CD4-positive, alpha-beta T cell (primary cell): Measurements from ENCODE around the gene IGF1R. TPM values are rescaled to one million over a fixed set of nuclear protein-coding genes. Genes with fewer than 3 reads are reported as not detected.

Source experiments
- ATAC-seq: fragments of 200-7000 bp; cut with Tn5 transposase; one replicate; pipeline ENCODE4 v1.10.0; 2022; ENCODE audit warnings: mild to moderate bottlenecking; ENCODE audit not compliant: poor library complexity
- CTCF ChIA-PET: fragments of 350-600 bp; sonication (Branson Sonifier 250); formaldehyde crosslinking; loops from one replicate; lab custom pipeline; 2021; ENCODE audit warnings: antibody characterized with exemption, inconsistent platforms; lab: Charles Lee
- POLR2A ChIA-PET: fragments of 350-600 bp; sonication (Branson Sonifier 250); formaldehyde crosslinking; loops from one replicate; lab custom pipeline; 2021; ENCODE audit warnings: antibody characterized with exemption, inconsistent platforms; lab: Charles Lee
- DNase-seq, 14 experiments: peaks; one replicate each; pipeline ENCODE4 v3.0.0-alpha.2; 2013 to 2020; ENCODE audit warnings: mixed read lengths in 2 of 14
- H3K27ac ChIP-seq, 2 donors: one replicate each; pipeline versions ENCODE4 v1.5.1 to v1.7.0; 2013; ENCODE audit warnings: low read length in 2 of 2, low read depth in 1 of 2, mild to moderate bottlenecking in 1 of 2
- H3K27me3 ChIP-seq, 2 experiments: 1 replicate in 1 of 2; 2 replicates in 1 of 2; pipeline versions ENCODE4 v1.6.1 to v1.7.0; 2013; ENCODE audit warnings: low read length in 2 of 2, control low read depth in 1 of 2, mild to moderate bottlenecking in 1 of 2, moderate library complexity in 1 of 2; ENCODE audit not compliant: insufficient read depth in 2 of 2, control insufficient read depth in 1 of 2
- H3K36me3 ChIP-seq: one replicate; pipeline ENCODE4 v1.6.1; 2013; ENCODE audit warnings: low read length, control low read depth; ENCODE audit not compliant: insufficient read depth
- H3K4me1 ChIP-seq: one replicate; pipeline ENCODE4 v1.6.1; 2013; ENCODE audit warnings: low read length, control low read depth; ENCODE audit not compliant: insufficient read depth
- H3K4me3 ChIP-seq: one replicate; pipeline ENCODE4 v1.5.1; 2013; ENCODE audit warnings: mild to moderate bottlenecking, low read length, moderate library complexity
- H3K9me3 ChIP-seq, 2 experiments: 1 replicate in 1 of 2; 2 replicates in 1 of 2; pipeline versions ENCODE4 v1.6.1 to v1.7.0; 2013; ENCODE audit warnings: low read length in 2 of 2, mild to moderate bottlenecking in 2 of 2, control low read depth in 1 of 2, moderate library complexity in 1 of 2; ENCODE audit not compliant: control insufficient read depth in 1 of 2, insufficient read depth in 1 of 2
- H3K27ac Mint-ChIP-seq: one replicate; pipeline ENCODE4 v1.8.0; 2020; ENCODE audit warnings: mixed read lengths
- H3K27me3 Mint-ChIP-seq: one replicate; pipeline ENCODE4 v1.8.0; 2021; ENCODE audit warnings: mixed read lengths
- H3K36me3 Mint-ChIP-seq: one replicate; pipeline ENCODE4 v1.8.0; 2021; ENCODE audit warnings: low read depth, mixed read lengths
- H3K4me1 Mint-ChIP-seq: one replicate; pipeline ENCODE4 v1.8.0; 2021; ENCODE audit warnings: low read depth, mixed read lengths
- H3K4me3 Mint-ChIP-seq: one replicate; pipeline ENCODE4 v1.8.0; 2020; ENCODE audit warnings: mild to moderate bottlenecking, mixed read lengths
- H3K9me3 Mint-ChIP-seq: one replicate; pipeline ENCODE4 v1.8.0; 2020; ENCODE audit warnings: mixed read lengths
- CTCF ChIP-seq: fragments of 200-600 bp; IDR thresholded peaks from one replicate; pipeline ENCODE4 v1.8.0; 2022; ENCODE audit warnings: antibody characterized with exemption, mild to moderate bottlenecking
- intact Hi-C, 2 experiments: fragments of 100-400 bp; cut with DNase I in 1 of 2; cut with micrococcal nuclease in 1 of 2; formaldehyde crosslinking; loops; one replicate each; pipeline versions ENCODE4 v1.15.1 to v1.9.0; 2023 to 2025; cut with DNase I, micrococcal nuclease
- total RNA-seq, 174 experiments: library from RNA in 2 of 174; stranded (reverse) in 2 of 174; gene quantifications; one replicate each; pipeline ENCODE4 v1.2.3 and lab custom pipeline; 2021 to 2026

Gene IGF1R
- total RNA-seq, 2 experiments from 2014 or later, result 39.2 to 40.3 TPM

- Mint-ChIP-seq H3K36me3 (peaks cover 69% of the 10 kb centered on the region), H3K4me1 (peaks cover 20% of the 10 kb centered on the region), H3K4me3 (no peak overlapping the region), H3K9me3 (no peaks in the 10 kb centered on the region), H3K27ac (no peak overlapping the region), H3K27me3 (no peaks in the 10 kb centered on the region)
- TF ChIP-seq CTCF, result no peak
- intact Hi-C loops, result no loop called here
- Histone ChIP-seq H3K9me3 (peaks cover 0 to 3% of the 10 kb centered on the region in 2 experiments), H3K4me3 (no peak overlapping the region), H3K36me3 (peaks cover 24% of the 10 kb centered on the region), H3K27me3 (no peaks in the 10 kb centered on the region), H3K27ac (no peak overlapping the region), H3K4me1 (peaks cover 11% of the 10 kb centered on the region)
- ATAC-seq (no peak), DNase-seq (no peak)
- POLR2A ChIA-PET, result no interaction called here
- CTCF ChIA-PET, result no interaction called here
Observed at GRCh38 chr15:98954411-98954810, 306.1 kb downstream of the IGF1R start.

DNA sequence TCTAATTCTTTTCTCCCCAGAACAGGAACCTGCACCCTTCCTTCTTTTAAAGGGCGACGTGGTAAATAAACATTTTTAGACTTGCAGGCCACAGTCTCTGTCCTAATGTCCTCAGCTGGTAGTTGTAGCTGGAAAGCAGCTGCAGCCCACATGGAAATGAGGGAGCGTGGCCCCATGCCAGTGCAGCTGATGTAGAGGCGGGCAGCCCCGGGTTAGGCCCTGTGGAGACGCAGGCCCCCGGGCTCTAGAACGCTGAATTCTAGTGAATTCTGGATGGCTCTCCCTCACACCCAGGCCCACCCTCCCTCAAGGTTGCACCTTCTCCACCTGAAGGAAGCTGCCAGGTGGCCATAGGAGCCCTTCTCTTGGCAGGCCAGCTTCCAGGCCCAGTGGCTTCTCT lies 307.0 kb downstream of the IGF1R start:
- Histone ChIP-seq H3K27me3 (no peaks in the 10 kb centered on the region), H3K9me3 (peaks cover 0 to 8% of the 10 kb centered on the region in 2 experiments), H3K36me3 (peaks cover 16% of the 10 kb centered on the region), H3K27ac (no peak overlapping the region), H3K4me3 (no peak overlapping the region), H3K4me1 (peaks cover 11% of the 10 kb centered on the region)
- Mint-ChIP-seq H3K27ac (no peak overlapping the region), H3K4me3 (no peak overlapping the region), H3K9me3 (no peaks in the 10 kb centered on the region), H3K36me3 (peaks cover 71% of the 10 kb centered on the region), H3K27me3 (no peaks in the 10 kb centered on the region), H3K4me1 (peaks cover 20% of the 10 kb centered on the region)
- ATAC-seq, result no peak
- POLR2A ChIA-PET, result no interaction called here
- DNase-seq, result no peak
- intact Hi-C loops, result no loop called here
- CTCF ChIA-PET, result no interaction called here
- no peak for TF ChIP-seq CTCF

- ATAC-seq, result no peak
- Mint-ChIP-seq H3K9me3 (no peaks in the 10 kb centered on the region), H3K27me3 (no peaks in the 10 kb centered on the region), H3K36me3 (peaks cover 71% of the 10 kb centered on the region), H3K4me1 (peaks cover 19% of the 10 kb centered on the region), H3K27ac (no peak overlapping the region), H3K4me3 (no peak overlapping the region)
- H3K4me3 ChIP-seq, result no peak overlapping the region
- H3K27me3 ChIP-seq, result no peaks in the 10 kb centered on the region
- H3K36me3 ChIP-seq, result peaks cover 17% of the 10 kb centered on the region
- DNase-seq, result no peak
- no peak overlapping the region for H3K27ac ChIP-seq
- no peak for TF ChIP-seq CTCF
- H3K4me1 ChIP-seq, result peaks cover 11% of the 10 kb centered on the region
- intact Hi-C loops, result no loop called here
- ChIA-PET CTCF (no interaction called here), POLR2A (no interaction called here)
- peaks cover 0 to 15% of the 10 kb centered on the region in 2 experiments for H3K9me3 ChIP-seq
Observed at GRCh38 chr15:98955961-98956723, 307.8 kb downstream of the IGF1R start.
